ENCODE data around the gene ALKBH8. TPM values are rescaled to one million over a fixed set of nuclear protein-coding genes. Genes with fewer than 3 reads are reported as not detected.

ALKBH8 gene
- total and polyA plus RNA-seq, 2 of the 4 experiments (the other 2 are of a cell fraction) = 3.0 to 6.6 TPM

DNA sequence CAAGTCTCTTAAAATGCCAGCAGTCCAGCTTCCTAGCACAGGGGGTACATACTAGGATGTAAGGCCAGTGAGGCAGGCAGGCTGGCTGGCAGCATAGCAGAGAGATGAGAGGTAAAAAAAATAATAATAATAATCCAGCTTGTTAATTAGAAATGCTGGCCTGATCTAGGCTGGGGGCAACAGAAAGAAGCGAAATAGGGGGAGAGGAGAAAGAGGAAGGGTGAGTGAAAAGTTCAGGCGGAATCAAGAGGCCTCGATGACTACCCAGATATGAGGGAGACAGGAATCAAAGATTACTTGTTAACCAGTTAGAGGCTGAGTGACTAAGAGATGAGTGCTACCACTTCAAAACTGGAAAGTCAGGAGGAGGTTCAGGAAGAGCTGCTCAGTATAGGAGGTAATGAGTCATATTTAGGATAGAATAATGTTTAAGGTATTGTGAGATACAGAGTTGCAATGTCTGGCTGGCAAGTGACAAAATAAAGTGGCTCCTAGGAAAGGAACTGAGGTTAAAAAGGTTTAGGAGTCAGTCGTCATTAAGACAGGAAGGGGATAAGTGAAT, 2.8 kb downstream of the ALKBH8 start:
- Histone ChIP-seq H3K4me1 (ENCODE audit: control insufficient read depth, insufficient read depth, low read length) (peaks cover 7% of the 10 kb centered on the region), H2AK9ac (replicated peaks; ENCODE audit: low read depth, low read length, poor library complexity) (no peak overlapping the region), H3K36me3 (ENCODE audit: control insufficient read depth, insufficient read depth, low read length) (no peaks in the 10 kb centered on the region), H3K9me1 (ENCODE audit: insufficient read depth, low read length) (peaks cover 6% of the 10 kb centered on the region), H4K20me1 (ENCODE audit: insufficient read depth, low read length) (no peaks in the 10 kb centered on the region), H3K14ac (replicated peaks; ENCODE audit: low read depth, low read length) (0 out of 2 replicates have a peak overlapping the region, but pooled peaks have one; percentile 0), H3K27ac (ENCODE audit: insufficient read depth, low read length) (peak overlapping the region; percentile 48), H3K9ac (ENCODE audit: low read depth, low read length) (no peak overlapping the region), H2AK5ac (ENCODE audit: low read depth, low read length) (no peak overlapping the region), H3K4me3 (ENCODE audit: insufficient read depth, low read depth, low read length) (no peak overlapping the region), H2BK20ac (ENCODE audit: low read depth, low read length) (no peak overlapping the region), H3K18ac (ENCODE audit: low read depth, low read length) (0 out of 2 replicates have a peak overlapping the region, but pooled peaks have one; percentile 26), H3K23ac (ENCODE audit: low read depth, low read length) (no peak overlapping the region), H3K9me3 (ENCODE audit: control insufficient read depth, insufficient read depth, low read length) (no peaks in the 10 kb centered on the region), H3K27me3 (ENCODE audit: control insufficient read depth, insufficient read depth, low read length) (no peaks in the 10 kb centered on the region), H4K5ac (ENCODE audit: low read depth, low read length) (0 out of 2 replicates have a peak overlapping the region, but pooled peaks have one; percentile 12), H3K4ac (ENCODE audit: low read depth, low read length) (no peak overlapping the region), H2BK120ac (ENCODE audit: low read depth, low read length) (no peak overlapping the region), H3K56ac (ENCODE audit: extremely low read depth, insufficient read depth, low read length) (no peak overlapping the region), H2BK5ac (ENCODE audit: low read depth, low read length, poor library complexity, severe bottlenecking) (peak overlapping the region; percentile 58), H2BK15ac (ENCODE audit: low read depth, low read length) (no peak overlapping the region), H4K8ac (ENCODE audit: low read depth in 2 of 2, low read length in 2 of 2) (peak overlapping the region in 1 of 2 experiments; percentile 39; a peak in 2 of 4 replicates), H3K4me2 (ENCODE audit: low read depth, low read length) (peak overlapping the region; percentile 36), H2AFZ (replicated peaks; ENCODE audit: low read length, poor library complexity) (no peak overlapping the region), H3K79me1 (ENCODE audit: low read depth in 1 of 2, low read length in 2 of 2) (peaks cover 5 to 16% of the 10 kb centered on the region in 2 experiments; a peak in 2 of 4 replicates), H4K91ac (ENCODE audit: insufficient read depth, low read depth, low read length) (no peak overlapping the region)
- intact Hi-C loops (cut with micrococcal nuclease) = loop anchor here (1.0 to 10.0 kb wide), 3 partner anchors 127 to 1092 kb away; no protein-coding TSS in a partner anchor
- DNase-seq (peak; percentile 91), ATAC-seq (ENCODE audit: low read depth) (peak; percentile 59)
- in situ Hi-C loops (cut with MboI; ENCODE audit: low sequenced_read_pairs) = no loop called here
- ChIA-PET CTCF (interaction anchor here (0.8 to 1.1 kb wide), 6 partner anchors 22 to 278 kb away, joined by 3 to 13 read pairs (median 4); no protein-coding TSS in a partner anchor), POLR2A (ENCODE audit: unreplicated experiment) (no interaction called here)
- no TSS peak for BruUV-seq (replicated peaks)
- 25% methylated on average over 3 of the region's 4 CpGs; no CpG with 5 or more reads in 1 of the 2 experiments for WGBS, 2 experiments (ENCODE audit: extremely low coverage in 2 of 2, insufficient read length in 1 of 2)
- TF ChIP-seq RCOR1 (IDR thresholded peaks at IDR 0.05; ENCODE audit: insufficient replicate concordance, low read length) (no peak), BHLHE40 (IDR thresholded peaks at IDR 0.05; ENCODE audit: low read depth, low read length) (peak; percentile 14; the same call in 1 of the 2 replicates), FOS (IDR thresholded peaks at IDR 0.05; ENCODE audit: low read depth, low read length) (peak; percentile 74; the same call in 1 of the 2 replicates)
- dilution Hi-C loops (cut with HindIII; ENCODE audit: low sequenced_read_pairs, unreplicated experiment) = no loop called here
